Stimulated activated CD8-positive, alpha-beta memory T cell treated with anti-CD3 and anti-CD28 coated beads, Interleukin-7, amount 100 ng/mL, for 1 hour (primary cell): ENCODE measurements around the gene KIFC1.

Experiments used
- DNase-seq, 2 donors: peaks; one replicate each; pipeline ENCODE4 v3.0.0-alpha.2; 2020; ENCODE audit warnings: low read depth in 2 of 2

Gene KIFC1

DNA sequence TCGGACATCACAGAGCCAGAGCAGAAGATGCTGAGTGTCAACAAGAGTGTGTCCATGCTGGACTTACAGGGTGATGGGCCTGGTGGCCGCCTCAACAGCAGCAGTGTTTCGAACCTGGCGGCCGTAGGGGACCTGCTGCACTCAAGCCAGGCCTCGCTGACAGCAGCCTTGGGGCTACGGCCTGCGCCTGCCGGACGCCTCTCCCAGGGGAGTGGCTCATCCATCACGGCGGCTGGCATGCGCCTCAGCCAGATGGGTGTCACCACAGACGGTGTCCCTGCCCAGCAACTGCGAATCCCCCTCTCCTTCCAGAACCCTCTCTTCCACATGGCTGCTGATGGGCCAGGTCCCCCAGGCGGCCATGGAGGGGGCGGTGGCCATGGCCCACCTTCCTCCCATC, 51.4 kb downstream of the KIFC1 start:
- no peak for DNase-seq

DNA sequence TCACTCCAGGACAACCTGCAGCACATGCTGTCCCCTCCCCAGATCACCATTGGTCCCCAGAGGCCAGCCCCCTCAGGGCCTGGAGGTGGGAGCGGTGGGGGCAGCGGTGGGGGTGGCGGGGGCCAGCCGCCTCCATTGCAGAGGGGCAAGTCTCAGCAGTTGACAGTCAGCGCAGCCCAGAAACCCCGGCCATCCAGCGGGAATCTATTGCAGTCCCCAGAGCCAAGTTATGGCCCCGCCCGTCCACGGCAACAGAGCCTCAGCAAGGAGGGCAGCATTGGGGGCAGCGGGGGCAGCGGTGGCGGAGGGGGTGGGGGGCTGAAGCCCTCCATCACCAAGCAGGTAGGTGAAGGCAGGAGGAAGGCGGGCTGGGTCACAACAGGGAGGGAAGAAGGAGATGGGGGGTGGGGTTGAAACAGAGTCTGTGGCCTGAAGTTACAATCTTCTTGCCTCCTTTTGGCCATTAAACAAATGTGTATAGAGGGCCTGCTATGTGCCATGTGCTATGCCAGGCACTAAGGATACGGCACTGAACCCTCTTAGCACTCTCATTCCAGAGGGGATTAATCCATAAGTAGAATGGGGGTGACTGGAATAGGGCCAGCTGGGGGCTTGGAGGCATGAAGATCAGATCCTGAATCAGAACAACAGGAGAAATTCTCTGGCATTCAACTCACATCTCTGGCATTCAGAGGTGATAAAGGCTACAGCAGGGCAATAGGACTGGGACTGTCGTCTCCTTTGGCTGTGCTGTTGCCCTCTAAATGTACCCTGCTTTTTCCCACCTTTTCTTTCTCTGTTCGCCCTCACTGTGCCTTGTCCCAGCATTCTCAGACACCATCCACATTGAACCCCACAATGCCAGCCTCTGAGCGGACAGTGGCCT, 52.2 kb downstream of the KIFC1 start:
- DNase-seq, result no peak

DNA sequence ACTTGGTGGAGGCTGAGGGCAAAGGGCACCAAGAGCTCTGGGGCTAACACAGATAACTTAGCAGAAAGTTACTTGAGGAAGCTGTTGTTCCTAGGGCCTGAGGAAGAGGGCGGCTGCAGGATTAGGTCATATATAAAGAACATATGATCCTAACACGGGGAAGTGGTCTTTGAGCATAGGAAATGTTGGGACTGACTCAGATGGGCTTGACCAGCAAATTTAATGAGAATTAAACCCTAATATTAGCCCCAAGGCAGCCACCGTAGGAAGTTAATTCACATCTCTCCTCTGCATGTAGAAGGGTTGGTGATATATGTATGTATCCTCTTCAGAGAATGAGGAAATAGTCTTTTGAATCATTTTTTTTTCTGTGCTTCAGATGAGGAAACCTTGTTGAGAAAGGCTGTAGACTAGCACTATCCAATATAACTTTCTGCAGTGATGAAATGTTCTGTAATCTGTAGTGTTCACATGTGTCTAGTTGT, 53.5 kb downstream of the KIFC1 start:
- DNase-seq, result no peak

DNA sequence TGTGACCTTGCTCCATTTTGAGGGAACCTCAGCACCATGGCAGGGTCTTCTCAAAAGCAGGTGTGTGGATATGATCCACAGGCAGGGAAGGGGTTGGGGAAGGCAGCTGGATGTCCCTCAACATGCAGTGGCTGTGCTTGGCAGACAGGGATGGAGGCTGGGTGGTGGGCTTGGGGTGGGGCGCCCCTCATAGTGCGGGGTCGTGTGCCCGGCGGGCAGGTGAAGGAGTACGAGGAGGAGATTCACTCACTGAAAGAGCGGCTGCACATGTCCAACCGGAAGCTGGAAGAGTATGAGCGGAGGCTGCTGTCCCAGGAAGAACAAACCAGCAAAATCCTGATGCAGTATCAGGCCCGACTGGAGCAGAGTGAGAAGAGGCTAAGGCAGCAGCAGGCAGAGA, 54.7 kb downstream of the KIFC1 start:
- no peak for DNase-seq

DNA sequence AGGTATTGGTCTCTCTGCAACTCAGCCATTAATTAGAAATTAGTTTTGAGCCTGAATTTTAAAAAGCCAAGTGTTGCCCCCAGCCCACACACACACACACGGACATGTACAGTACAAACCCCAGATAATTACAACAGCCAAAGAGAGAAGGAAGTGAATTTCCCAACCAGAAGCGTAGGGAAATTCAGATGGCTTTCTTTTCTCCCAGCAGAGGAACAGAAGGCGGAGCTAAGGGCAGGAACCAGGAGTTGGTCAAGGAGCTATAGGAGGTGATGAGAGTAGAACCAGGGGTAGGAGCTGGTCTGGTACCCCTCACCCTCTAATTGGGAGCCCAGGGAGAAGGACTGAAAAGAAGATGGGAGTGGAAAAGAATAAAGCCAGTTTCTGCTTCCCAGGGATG, 58.8 kb downstream of the KIFC1 start:
- no peak for DNase-seq

DNA sequence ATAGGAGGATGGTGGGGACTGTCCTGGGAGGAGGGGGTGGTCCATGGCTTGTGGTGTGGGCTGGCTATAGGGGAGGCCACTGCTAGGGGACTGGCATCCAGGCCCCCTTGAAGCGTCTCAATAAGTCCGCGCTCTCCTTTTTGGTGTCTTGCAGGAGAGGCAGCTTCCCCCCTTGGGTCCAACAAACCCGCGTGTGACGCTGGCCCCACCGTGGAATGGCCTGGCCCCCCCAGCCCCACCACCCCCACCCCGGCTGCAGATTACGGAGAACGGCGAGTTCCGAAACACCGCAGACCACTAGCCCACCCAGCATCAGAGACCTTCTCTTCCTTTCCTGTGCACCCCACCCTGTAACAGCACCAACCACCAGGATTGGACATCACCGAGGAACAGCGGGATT, 60.0 kb downstream of the KIFC1 start:
- DNase-seq, result no peak

DNA sequence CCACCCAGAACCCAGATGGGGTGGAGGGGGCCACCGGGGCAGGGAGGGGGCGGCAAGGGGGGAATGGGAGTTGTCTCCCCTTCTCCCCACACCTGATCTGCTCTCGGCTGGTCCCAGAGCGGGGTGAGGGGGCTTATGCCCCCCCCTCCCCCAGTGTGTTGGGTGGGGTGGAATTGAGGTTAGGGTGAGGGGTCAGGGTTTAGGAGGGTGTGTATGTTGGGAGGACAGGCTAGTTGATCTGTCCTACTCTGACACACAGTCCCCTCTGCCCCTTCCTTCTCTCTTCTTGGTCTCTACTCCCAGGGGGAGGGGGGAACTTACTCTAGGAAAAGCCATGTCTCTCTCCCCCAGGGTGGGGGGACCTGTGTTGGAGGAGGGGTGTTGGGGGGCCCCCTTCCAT, 60.9 kb downstream of the KIFC1 start:
- no peak for DNase-seq

DNA sequence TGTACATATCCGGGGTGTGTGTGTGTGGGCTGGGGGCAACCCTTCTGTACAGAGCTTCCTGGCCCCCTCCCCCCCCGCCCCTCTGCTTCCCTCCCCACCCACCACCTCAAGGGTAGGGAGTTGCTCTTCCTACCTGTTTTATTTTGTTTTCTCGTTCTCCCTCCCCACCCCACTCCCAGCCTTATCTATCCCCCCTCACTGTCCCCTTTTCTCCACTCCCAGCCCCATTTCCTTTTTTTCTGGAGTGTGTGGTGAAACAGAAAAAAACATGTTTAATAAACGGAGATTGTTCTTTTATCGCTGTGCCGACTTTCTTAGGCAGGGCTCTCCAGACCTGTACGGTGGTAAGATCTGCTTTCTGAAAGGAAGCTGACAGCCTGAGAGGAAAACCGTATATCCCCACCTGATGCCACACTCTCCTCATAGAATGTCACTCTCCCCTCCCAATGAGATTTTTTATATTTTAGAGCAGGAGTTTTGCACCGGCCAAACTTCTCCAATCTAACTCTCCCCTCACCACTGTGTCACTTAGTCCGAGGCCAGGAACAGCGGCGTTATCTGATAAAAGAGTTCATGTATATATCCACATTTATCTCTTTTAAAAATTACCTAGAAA, 61.9 kb downstream of the KIFC1 start:
- DNase-seq, result no peak

DNA sequence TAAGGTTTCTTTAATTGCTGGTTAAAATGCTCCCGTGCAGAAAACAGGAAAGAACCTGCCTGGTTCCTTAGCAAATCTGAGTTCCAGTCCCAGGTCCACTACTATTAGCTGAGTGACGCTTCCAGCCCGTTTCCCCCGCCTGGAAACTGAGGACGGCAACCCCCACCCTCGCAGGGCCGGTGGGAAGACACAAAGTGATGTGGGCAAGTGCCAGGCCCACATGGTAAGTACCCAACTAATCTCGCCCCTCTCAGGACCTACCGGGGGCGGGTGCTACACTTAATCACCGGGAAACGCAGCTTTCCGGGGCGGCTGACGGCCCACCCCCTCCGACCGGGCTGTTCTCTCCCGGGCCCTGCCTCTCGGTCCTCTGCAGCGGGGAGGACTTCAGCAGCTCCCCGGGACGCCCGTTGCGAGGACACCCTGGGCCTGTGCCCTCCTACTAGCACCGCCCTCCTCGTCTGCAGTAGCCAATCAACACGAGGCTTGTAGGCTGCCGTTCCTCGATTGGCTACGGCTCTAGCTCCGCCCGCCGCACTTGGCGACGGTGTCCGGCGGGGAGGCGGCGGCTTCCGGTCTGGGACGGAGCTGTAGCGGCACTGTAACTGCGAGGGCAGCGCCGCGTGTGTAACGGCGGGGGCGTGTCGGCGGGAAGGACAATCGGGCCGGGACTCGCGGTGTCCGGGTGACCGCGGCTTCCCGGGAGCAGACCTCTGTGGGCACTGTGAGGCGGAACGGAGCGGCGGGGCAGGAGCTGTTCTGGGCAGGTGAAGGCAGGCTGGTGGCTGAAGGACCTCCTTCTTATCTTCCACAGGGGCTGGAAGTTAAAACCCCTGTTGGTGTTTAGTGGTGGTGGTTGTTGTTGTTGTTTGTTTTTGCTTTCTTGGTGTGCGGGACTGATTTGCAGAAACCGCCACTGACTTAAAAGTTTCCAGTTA, 62.7 kb downstream of the KIFC1 start, which contains the start of gene ZBTB9:
Gene ZBTB9 (plus strand): TSS at position 568 of the 938 bp plus-strand sequence. CDS start 525 bp downstream, outside the sequence.
- DNase-seq, result peak; percentile 81 to 85

DNA sequence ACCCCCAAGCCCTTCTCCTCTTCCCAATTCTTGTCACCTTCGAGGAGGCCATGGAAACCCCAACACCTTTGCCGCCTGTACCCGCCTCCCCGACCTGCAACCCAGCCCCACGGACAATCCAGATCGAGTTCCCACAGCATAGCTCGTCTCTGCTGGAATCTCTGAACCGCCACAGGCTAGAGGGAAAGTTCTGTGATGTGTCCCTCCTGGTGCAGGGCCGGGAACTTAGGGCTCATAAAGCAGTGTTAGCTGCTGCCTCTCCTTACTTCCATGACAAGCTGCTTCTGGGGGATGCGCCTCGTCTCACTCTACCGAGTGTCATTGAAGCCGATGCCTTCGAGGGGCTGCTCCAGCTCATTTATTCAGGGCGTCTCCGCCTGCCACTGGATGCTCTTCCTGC, 63.4 kb downstream of the KIFC1 start:
- DNase-seq, result no peak

DNA sequence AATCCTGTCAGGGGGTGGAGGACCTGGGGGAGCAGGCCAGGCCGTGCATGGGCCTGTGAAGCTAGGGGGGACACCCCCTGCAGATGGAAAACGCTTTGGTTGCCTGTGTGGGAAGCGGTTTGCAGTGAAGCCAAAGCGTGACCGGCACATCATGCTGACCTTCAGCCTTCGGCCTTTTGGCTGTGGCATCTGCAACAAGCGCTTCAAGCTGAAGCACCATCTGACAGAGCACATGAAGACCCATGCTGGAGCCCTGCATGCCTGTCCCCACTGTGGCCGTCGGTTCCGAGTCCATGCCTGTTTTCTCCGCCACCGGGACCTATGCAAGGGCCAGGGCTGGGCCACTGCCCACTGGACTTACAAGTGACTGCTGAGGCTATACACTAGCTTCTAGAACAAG, 64.5 kb downstream of the KIFC1 start:
- no peak for DNase-seq

DNA sequence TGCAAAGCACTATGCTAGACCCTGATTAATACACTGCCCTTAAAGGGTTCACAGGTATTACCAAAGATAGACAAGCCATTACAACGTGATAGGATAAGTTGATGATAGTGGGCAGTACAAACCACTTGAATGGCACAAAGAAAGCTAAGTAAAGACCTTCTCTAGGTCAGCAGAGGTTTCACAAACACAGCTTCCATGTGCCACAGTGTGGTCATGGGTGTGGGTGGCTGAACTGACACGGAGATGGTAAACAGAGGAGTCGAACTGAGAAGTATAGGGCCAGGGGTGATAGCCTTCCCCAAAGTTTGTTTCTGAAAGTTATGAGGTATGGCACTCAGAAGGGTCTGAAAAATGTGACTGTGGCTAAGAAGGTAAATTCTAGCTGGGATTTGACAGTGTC, 67.1 kb downstream of the KIFC1 start:
- no peak for DNase-seq

DNA sequence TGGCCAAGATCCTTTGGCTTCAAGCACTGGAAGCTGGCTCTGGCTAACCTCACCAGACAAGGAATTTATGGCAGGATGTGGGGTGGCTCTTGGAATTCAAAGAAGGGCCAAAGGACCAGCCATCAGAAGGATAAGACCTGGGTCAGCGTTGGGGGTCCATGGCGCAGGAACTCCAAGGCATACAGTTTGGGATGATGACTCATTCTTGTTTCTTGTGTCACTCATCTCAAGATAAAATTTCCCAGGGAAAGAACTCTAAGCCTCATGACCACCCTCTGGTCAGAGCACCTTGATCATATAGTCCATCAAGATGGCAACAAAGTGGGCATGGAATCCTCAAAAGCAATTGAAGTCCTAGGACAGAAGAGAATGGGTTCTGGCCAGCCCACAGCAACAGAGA, 67.6 kb downstream of the KIFC1 start:
- DNase-seq, result no peak
